HepG2 (cell line): ENCODE results near the gene BIRC7. TPM values are rescaled to one million over a fixed set of nuclear protein-coding genes. Genes with fewer than 3 reads are reported as not detected.

Source experiments
- ATRX ChIP-seq: sonication (generic); formaldehyde crosslinking; IDR thresholded peaks from 2 replicates; pipeline ENCODE4 v1.4.0; 2020; ENCODE audit warnings: missing genetic modification reagents, borderline replicate concordance
- BORCS8-MEF2B ChIP-seq: sonication (generic); formaldehyde crosslinking; IDR thresholded peaks from 2 replicates; pipeline ENCODE4 v1.8.0; 2022; ENCODE audit warnings: mild to moderate bottlenecking, missing genetic modification reagents
- BRF2 ChIP-seq: sonication (generic); formaldehyde crosslinking; IDR thresholded peaks from 2 replicates; pipeline ENCODE4 v1.8.1; 2022; ENCODE audit warnings: mild to moderate bottlenecking, missing genetic modification reagents
- CBX5 ChIP-seq: sonication (generic); formaldehyde crosslinking; IDR thresholded peaks from 2 replicates; pipeline ENCODE4 v1.4.0; 2020; ENCODE audit warnings: missing genetic modification reagents, borderline replicate concordance
- CEBPB ChIP-seq: IDR thresholded peaks from 2 replicates; pipeline ENCODE4 v1.6.1; 2011; ENCODE audit warnings: low read depth, low read length, improper control_type of control experiment, borderline replicate concordance
- FOXC1 ChIP-seq: sonication (generic); formaldehyde crosslinking; IDR thresholded peaks from 2 replicates; pipeline ENCODE4 v1.8.0; 2022; ENCODE audit warnings: mild to moderate bottlenecking, missing genetic modification reagents, borderline replicate concordance
- KAT7 ChIP-seq: IDR thresholded peaks from 2 replicates; pipeline ENCODE4 v1.6.1; 2018; ENCODE audit warnings: borderline replicate concordance, missing compliant biosample characterization
- KDM6A ChIP-seq: IDR thresholded peaks from 2 replicates; pipeline ENCODE4 v1.6.1; 2016; ENCODE audit warnings: low read depth
- NFATC3 ChIP-seq: sonication (generic); formaldehyde crosslinking; IDR thresholded peaks from 2 replicates; pipeline ENCODE4 v1.5.1; 2020; ENCODE audit warnings: mild to moderate bottlenecking, missing genetic modification reagents
- NR3C1 ChIP-seq: sonication (generic); formaldehyde crosslinking; IDR thresholded peaks from 2 replicates; pipeline ENCODE4 v1.4.0; 2020; ENCODE audit warnings: missing genetic modification reagents
- PCBP1 ChIP-seq: fragments of 200-400 bp; formaldehyde crosslinking; IDR thresholded peaks from 2 replicates; pipeline ENCODE4 v1.6.1; 2017; ENCODE audit warnings: mild to moderate bottlenecking, low read depth, low read length, borderline replicate concordance
- POLR2G ChIP-seq: fragments of 200-400 bp; formaldehyde crosslinking; IDR thresholded peaks from 2 replicates; pipeline ENCODE4 v1.6.1; 2018; ENCODE audit warnings: mild to moderate bottlenecking, low read depth, low read length, moderate library complexity
- RFX5 ChIP-seq: IDR thresholded peaks from 2 replicates; pipeline ENCODE4 v1.6.1; 2011; ENCODE audit warnings: low read depth, low read length, improper control_type of control experiment
- RNF2 ChIP-seq: fragments of 450-650 bp; conservative IDR thresholded peaks from 2 replicates; pipeline ENCODE4 v1.6.1; 2016; ENCODE audit warnings: low read depth
- RXRB ChIP-seq: IDR thresholded peaks from 2 replicates; pipeline ENCODE4 v1.6.1; 2016; ENCODE audit warnings: borderline replicate concordance, missing genetic modification reagents, missing compliant biosample characterization
- SAP130 ChIP-seq: IDR thresholded peaks from 2 replicates; pipeline ENCODE4 v1.6.1; 2016; ENCODE audit warnings: low read depth
- SMC3 ChIP-seq: IDR thresholded peaks from 2 replicates; pipeline ENCODE4 v1.6.1; 2011; ENCODE audit warnings: low read length, improper control_type of control experiment
- TBP ChIP-seq: sonication (generic); formaldehyde crosslinking; IDR thresholded peaks from 2 replicates; pipeline ENCODE4 v1.5.0; 2020; ENCODE audit warnings: missing genetic modification reagents
- ZFY ChIP-seq: sonication (generic); formaldehyde crosslinking; IDR thresholded peaks from 2 replicates; pipeline ENCODE4 v1.4.0; 2020; ENCODE audit warnings: missing genetic modification reagents
- ZNF264 ChIP-seq: sonication (generic); formaldehyde crosslinking; IDR thresholded peaks from 2 replicates; pipeline ENCODE4 v1.4.0; 2020; ENCODE audit warnings: missing genetic modification reagents
- ZNF451 ChIP-seq: sonication (generic); formaldehyde crosslinking; IDR thresholded peaks from 2 replicates; pipeline ENCODE4 v1.5.0; 2020; ENCODE audit warnings: mild to moderate bottlenecking, missing genetic modification reagents
- ZNF710 ChIP-seq: sonication (generic); formaldehyde crosslinking; IDR thresholded peaks from 2 replicates; pipeline ENCODE4 v1.5.0; 2020; ENCODE audit warnings: mild to moderate bottlenecking, missing genetic modification reagents, borderline replicate concordance
- ZNF766 ChIP-seq: sonication (generic); formaldehyde crosslinking; IDR thresholded peaks from 2 replicates; pipeline ENCODE4 v1.5.0; 2020; ENCODE audit warnings: missing genetic modification reagents, borderline replicate concordance
- polyA plus RNA-seq, 8 experiments: library from polyadenylated mRNA; depleted of rRNA in 3 of 8; stranded (reverse) in 7 of 8; unstranded in 1 of 8; fragments of >200 nt; fragmentation: Illumina TruSeq in 4 of 8; extraction: Trizol in 4 of 8; gene quantifications; 2 replicates each; pipeline versions ENCODE4 v1.2.1 to v1.2.3, GENCODE V29; 2011 to 2016; ENCODE audit warnings: low read depth in 4 of 8, missing spikeins in 1 of 8, mixed read lengths in 1 of 8; ENCODE audit not compliant: insufficient read depth in 1 of 8
- total RNA-seq, 5 experiments: library from RNA; depleted of rRNA; stranded (reverse); fragments of >200 nt; fragmentation: Illumina TruSeq; extraction: Trizol; gene quantifications; 2 replicates each; pipeline ENCODE4 v1.2.3, GENCODE V29; 2016; ENCODE audit warnings: low read depth in 1 of 5
- TF ChIP-seq, protein P1 (sequence below): IDR thresholded peaks from 2 replicates; pipeline ENCODE4 v1.6.1; 2016; ENCODE audit warnings: missing compliant biosample characterization, missing genetic modification reagents, borderline replicate concordance

Gene BIRC7
- total and polyA plus RNA-seq, 2 of the 13 experiments (the other 11 are each of a cell fraction or from before 2014, with no cell fraction given), result 0.27 to 5.1 TPM

DNA sequence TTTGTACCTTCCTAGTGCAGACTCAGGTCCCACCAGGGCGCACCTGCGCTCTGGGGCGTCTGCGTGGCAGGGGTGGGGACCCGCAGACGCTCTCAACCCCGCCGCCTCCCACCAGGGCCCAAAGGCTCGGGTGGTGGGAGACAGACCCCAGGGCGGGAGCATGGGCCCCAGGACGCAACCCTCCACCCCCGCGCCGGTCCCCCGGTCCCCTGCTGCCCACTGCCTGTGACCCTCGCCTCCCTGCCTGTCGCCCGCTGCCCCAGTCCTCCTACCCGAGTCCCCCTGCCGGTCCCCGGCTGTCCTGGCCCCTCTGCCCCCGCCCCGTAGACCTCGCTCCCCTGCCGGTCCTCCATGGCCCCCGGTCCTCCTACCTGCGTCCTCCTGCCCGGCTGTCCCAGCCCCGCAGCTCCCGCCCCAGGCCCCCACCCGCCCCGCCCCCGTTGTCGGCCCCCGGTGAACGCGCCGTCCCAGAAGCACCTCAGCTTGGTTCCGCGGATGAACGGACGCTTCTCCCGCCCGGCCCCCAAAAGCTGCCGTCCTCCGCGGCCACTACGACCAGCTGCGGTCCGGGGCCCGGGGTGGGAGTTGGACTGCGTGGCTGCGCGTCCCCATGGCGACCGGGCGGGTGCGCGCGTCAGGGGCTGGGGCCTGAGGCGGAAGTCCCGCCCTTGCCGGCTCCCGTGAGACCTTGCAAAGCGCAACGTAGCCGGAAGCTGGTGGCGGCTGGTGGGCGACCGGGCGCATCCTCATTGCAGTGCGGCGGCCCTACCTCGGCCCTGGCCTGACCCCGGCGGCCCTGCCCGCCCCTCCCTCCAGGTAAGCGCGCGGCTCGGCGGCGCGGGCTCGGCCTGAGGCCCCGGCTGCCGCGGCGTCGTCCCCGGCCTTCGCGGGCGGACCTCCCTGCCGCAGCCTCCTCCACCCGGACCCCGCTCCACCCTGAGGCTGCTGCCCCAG, 36.7 kb downstream of the BIRC7 start, which contains the start of gene ARFGAP1 (continued):
- TF ChIP-seq FOXC1 (peak; percentile 80; the same call in 1 of the 2 replicates), ZNF766 (CRISPR knock-in tag) (peak; percentile 62; the same call in 1 of the 2 replicates), RXRB (peak; percentile 58; the same call in 1 of the 2 replicates), SMC3 (no peak), NR3C1 (CRISPR knock-in tag) (no peak), BRF2 (CRISPR knock-in tag) (no peak), ZNF710 (peak; percentile 37; the same call in 1 of the 2 replicates), CBX5 (CRISPR knock-in tag) (peak; percentile 55; the same call in 1 of the 2 replicates), PCBP1 (0 out of 2 replicates have a peak, but pooled peaks have one; percentile 46), CEBPB (no peak), BORCS8-MEF2B (CRISPR knock-in tag) (peak; percentile 34; the same call in 1 of the 2 replicates), RNF2 (peak; percentile 71; the same call in 1 of the 2 replicates), ATRX (CRISPR knock-in tag) (no peak), RFX5 (peak; percentile 37), KDM6A (CRISPR knock-in tag) (no peak), POLR2G (peak; percentile 95), NFATC3 (CRISPR knock-in tag) (0 out of 2 replicates have a peak, but pooled peaks have one; percentile 43), SAP130 (peak; percentile 98), ZFY (peak; percentile 99), TBP (CRISPR knock-in tag) (peak; percentile 65; the same call in 1 of the 2 replicates), KAT7 (CRISPR knock-in tag) (peak; percentile 68; the same call in 1 of the 2 replicates), ZNF264 (CRISPR knock-in tag) (no peak; the same call in 1 of the 2 replicates), ZNF451 (CRISPR knock-in tag) (peak; percentile 81)
- TF ChIP-seq, protein P1, sequence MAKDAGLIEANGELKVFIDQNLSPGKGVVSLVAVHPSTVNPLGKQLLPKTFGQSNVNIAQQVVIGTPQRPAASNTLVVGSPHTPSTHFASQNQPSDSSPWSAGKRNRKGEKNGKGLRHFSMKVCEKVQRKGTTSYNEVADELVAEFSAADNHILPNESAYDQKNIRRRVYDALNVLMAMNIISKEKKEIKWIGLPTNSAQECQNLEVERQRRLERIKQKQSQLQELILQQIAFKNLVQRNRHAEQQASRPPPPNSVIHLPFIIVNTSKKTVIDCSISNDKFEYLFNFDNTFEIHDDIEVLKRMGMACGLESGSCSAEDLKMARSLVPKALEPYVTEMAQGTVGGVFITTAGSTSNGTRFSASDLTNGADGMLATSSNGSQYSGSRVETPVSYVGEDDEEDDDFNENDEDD (CRISPR knock-in tag), result peak; percentile 84; the same call in 1 of the 2 replicates
